Glutamatergic neuron (in vitro differentiated cells): ENCODE data around the gene WNK1. TPM values are rescaled to one million over a fixed set of nuclear protein-coding genes. Genes with fewer than 3 reads are reported as not detected.

Source experiments
- DNase-seq: peaks from one replicate; pipeline ENCODE4 v3.0.0; 2022
- H3K27ac Mint-ChIP-seq: one replicate; pipeline ENCODE4 v1.8.0; 2020; ENCODE audit warnings: mild to moderate bottlenecking, mixed read lengths, inconsistent platforms; ENCODE audit not compliant: unreplicated experiment
- H3K27me3 Mint-ChIP-seq: one replicate; pipeline ENCODE4 v1.8.0; 2020; ENCODE audit warnings: mild to moderate bottlenecking, moderate library complexity, mixed read lengths, inconsistent platforms; ENCODE audit not compliant: unreplicated experiment
- H3K36me3 Mint-ChIP-seq: one replicate; pipeline ENCODE4 v1.8.0; 2020; ENCODE audit warnings: mild to moderate bottlenecking, mixed read lengths, inconsistent platforms; ENCODE audit not compliant: unreplicated experiment
- H3K4me1 Mint-ChIP-seq: one replicate; pipeline ENCODE4 v1.8.0; 2020; ENCODE audit warnings: mild to moderate bottlenecking, low read depth, mixed read lengths, inconsistent platforms; ENCODE audit not compliant: unreplicated experiment
- H3K4me3 Mint-ChIP-seq: one replicate; pipeline ENCODE4 v1.8.0; 2020; ENCODE audit warnings: mild to moderate bottlenecking, mixed read lengths, inconsistent platforms; ENCODE audit not compliant: unreplicated experiment
- H3K9me3 Mint-ChIP-seq: one replicate; pipeline ENCODE4 v1.8.0; 2020; ENCODE audit warnings: mild to moderate bottlenecking, moderate library complexity, mixed read lengths, inconsistent platforms; ENCODE audit not compliant: unreplicated experiment
- total RNA-seq: library from RNA; stranded (reverse); fragmentation: NEBNext Ultra II Directional; extraction: Animal tissue kit (Norgen Biotek cat#: 25700); gene quantifications from one replicate; pipeline ENCODE4 v1.2.1, GENCODE V29; 2021; ENCODE audit not compliant: unreplicated experiment
- TF ChIP-seq, protein P1 (sequence below): fragments of 200-600 bp; sonication (generic); IDR thresholded peaks from one replicate; pipeline ENCODE4 v1.5.0; 2021; ENCODE audit not compliant: partially characterized antibody, unreplicated experiment

Gene WNK1
- total RNA-seq, 1 donor from 2014 or later: 182 TPM

DNA sequence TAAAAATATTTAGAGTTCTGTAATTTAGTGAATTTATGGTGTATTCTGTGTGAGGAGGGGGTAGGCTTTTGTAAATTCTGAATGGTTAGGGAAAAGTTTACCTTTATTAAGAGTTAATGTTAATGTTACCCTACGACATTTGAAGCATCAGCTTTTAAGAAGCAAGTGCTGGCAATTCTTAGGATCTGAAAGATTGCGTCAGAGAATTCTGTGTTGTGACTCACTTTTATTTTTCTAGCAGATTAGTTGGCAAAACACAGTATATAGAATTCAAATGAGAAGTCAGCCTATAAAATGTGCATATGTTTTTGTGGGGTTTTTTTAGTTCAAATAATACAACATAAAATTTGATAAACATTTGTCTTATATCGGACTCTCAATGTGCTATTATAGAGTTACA lies 99.5 kb downstream of the WNK1 start:
- no peak for DNase-seq
- Mint-ChIP-seq H3K36me3 (no peaks in the 10 kb centered on the region), H3K4me1 (peaks cover 1% of the 10 kb centered on the region), H3K4me3 (no peak overlapping the region), H3K9me3 (no peaks in the 10 kb centered on the region), H3K27ac (no peak overlapping the region), H3K27me3 (no peaks in the 10 kb centered on the region)
- TF ChIP-seq, protein P1, sequence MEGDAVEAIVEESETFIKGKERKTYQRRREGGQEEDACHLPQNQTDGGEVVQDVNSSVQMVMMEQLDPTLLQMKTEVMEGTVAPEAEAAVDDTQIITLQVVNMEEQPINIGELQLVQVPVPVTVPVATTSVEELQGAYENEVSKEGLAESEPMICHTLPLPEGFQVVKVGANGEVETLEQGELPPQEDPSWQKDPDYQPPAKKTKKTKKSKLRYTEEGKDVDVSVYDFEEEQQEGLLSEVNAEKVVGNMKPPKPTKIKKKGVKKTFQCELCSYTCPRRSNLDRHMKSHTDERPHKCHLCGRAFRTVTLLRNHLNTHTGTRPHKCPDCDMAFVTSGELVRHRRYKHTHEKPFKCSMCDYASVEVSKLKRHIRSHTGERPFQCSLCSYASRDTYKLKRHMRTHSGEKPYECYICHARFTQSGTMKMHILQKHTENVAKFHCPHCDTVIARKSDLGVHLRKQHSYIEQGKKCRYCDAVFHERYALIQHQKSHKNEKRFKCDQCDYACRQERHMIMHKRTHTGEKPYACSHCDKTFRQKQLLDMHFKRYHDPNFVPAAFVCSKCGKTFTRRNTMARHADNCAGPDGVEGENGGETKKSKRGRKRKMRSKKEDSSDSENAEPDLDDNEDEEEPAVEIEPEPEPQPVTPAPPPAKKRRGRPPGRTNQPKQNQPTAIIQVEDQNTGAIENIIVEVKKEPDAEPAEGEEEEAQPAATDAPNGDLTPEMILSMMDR: no peak

DNA sequence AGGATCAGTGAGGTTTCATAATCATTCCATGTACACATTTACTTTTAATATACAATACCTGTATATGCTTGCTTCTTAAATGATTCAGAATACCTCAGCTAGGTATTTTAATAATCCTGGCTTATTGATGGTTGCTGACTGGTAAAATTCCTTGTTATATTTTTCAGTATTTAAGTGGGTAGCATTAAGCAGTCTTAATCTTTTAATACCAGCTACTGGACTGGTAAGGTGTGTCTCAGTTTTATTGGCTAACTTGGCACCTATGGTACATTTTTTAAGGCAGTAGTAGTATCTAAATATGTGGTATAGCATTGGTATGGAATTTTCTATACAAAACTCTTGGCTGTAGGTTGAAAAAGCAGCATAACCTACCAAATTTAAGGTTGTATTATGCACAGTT lies 100.5 kb downstream of the WNK1 start:
- Mint-ChIP-seq H3K9me3 (peaks cover 4% of the 10 kb centered on the region), H3K4me3 (no peak overlapping the region), H3K27me3 (no peaks in the 10 kb centered on the region), H3K4me1 (peaks cover 1% of the 10 kb centered on the region), H3K36me3 (no peaks in the 10 kb centered on the region), H3K27ac (no peak overlapping the region)
- no peak for DNase-seq
- TF ChIP-seq, protein P1: no peak

DNA sequence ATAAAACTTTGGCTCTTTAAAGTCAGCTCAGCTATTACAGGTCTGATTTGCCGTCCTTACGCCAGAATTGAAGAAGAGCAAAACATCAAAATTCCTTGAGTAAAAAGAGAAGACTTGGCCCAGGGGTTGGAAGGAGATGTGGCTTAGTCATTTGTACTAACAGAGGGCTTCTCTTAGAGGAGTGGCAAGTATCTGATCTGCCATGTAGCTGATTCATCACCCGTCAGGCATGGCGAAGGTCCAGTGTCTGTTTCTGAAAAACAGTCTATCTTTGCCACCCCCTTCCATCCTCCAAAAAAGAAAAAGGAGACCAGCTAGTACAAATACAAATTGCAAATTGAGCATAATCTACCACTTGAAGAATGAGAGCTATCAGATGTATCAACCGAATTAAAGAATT lies 105.2 kb downstream of the WNK1 start:
- no peak for DNase-seq
- no peak overlapping the region for H3K4me3 Mint-ChIP-seq
- H3K9me3 Mint-ChIP-seq: peaks cover 5% of the 10 kb centered on the region
- TF ChIP-seq, protein P1: no peak
- H3K27ac Mint-ChIP-seq: no peak overlapping the region
- H3K4me1 Mint-ChIP-seq: peaks cover 2% of the 10 kb centered on the region
- H3K36me3 Mint-ChIP-seq: no peaks in the 10 kb centered on the region
- H3K27me3 Mint-ChIP-seq: no peaks in the 10 kb centered on the region

DNA sequence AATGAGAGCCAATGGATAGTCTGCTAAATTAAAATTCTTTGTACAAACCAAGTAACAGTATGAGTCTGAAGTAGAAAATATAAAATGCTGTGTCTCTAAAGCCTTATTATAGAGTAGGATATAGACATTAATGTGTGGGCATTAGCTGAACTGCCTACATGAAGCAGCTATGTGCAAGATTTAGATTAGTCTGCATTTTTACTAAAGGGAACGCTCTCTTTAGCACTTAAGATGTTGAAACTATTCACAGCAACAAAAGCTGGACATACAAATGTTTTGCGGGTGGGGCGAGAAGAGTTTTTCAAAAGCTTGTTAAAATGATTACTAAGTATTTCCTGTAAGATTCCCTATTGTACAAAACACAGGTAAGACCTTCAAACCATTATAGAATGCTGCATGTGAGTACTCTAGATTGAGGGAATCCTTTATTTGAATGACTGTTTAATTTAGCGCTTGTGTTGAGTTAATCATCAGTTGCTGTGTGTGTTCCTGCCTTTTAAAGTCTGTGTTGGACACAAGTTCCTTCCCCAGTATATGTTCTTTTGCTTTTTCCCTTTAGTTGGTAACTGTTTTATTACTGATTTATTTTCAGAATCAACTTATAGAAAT lies 110.0 kb downstream of the WNK1 start:
- peaks cover 2% of the 10 kb centered on the region for H3K4me1 Mint-ChIP-seq
- no peak for DNase-seq
- no peaks in the 10 kb centered on the region for H3K36me3 Mint-ChIP-seq
- TF ChIP-seq, protein P1: no peak
- no peak overlapping the region for H3K27ac Mint-ChIP-seq
- no peak overlapping the region for H3K4me3 Mint-ChIP-seq
- no peaks in the 10 kb centered on the region for H3K27me3 Mint-ChIP-seq
- peaks cover 5% of the 10 kb centered on the region for H3K9me3 Mint-ChIP-seq

DNA sequence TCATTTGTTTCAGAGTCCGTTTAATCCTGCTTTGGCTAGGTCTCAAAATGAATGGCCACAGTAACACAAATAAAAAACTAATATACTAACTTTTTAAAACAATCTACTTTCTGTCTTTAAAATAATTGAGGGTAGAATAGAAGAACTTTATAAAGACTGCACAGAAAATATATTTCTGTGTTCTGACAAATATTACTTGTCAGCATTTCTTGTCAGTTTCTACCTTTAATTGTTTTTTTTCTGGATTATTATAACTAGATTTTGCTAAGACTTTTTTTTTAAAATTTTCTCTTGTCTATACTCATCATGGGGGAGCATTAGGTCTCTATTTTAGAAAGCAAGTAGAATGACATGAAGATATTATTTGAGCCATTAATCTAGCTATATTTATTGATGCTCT lies 110.9 kb downstream of the WNK1 start:
- Mint-ChIP-seq H3K4me1 (peaks cover 4% of the 10 kb centered on the region), H3K27ac (no peak overlapping the region), H3K36me3 (no peaks in the 10 kb centered on the region), H3K27me3 (no peaks in the 10 kb centered on the region), H3K9me3 (peaks cover 4% of the 10 kb centered on the region), H3K4me3 (no peak overlapping the region)
- TF ChIP-seq, protein P1: no peak
- no peak for DNase-seq
